Colonic mucosa (tissue), 4 donors: ENCODE data around the gene TNFRSF1B. TPM values are rescaled to one million over a fixed set of nuclear protein-coding genes. Genes with fewer than 3 reads are reported as not detected.
A peak's percentile ranks its signal among the peaks of the same experiment; 100 is the strongest.

Experiments used
- DNase-seq: peaks from one replicate; pipeline ENCODE4 v3.0.0-alpha.2; 2020
- H3K27ac ChIP-seq: fragments of 200-600 bp; one replicate; pipeline ENCODE4 v1.8.0; 2021
- H3K27me3 ChIP-seq: fragments of 200-600 bp; one replicate; pipeline ENCODE4 v1.8.0; 2021
- H3K36me3 ChIP-seq: fragments of 200-600 bp; one replicate; pipeline ENCODE4 v1.8.0; 2021
- H3K4me1 ChIP-seq: fragments of 200-600 bp; one replicate; pipeline ENCODE4 v1.8.0; 2021; ENCODE audit warnings: mild to moderate bottlenecking
- H3K4me3 ChIP-seq: fragments of 200-600 bp; one replicate; pipeline ENCODE4 v1.8.0; 2021
- H3K9ac ChIP-seq, 2 donors: one replicate each; pipeline ENCODE4 v1.7.0; 2013; ENCODE audit warnings: control low read depth in 2 of 2, low read depth in 2 of 2, low read length in 2 of 2
- H3K9me3 ChIP-seq: fragments of 200-600 bp; one replicate; pipeline ENCODE4 v1.8.0; 2021
- intact Hi-C: fragments of 100-400 bp; cut with DNase I; formaldehyde crosslinking; loops from one replicate; pipeline ENCODE4 v1.14.1; 2022
- total RNA-seq, 2 donors: library from RNA; stranded (reverse); fragmentation: NEBNext Ultra II Directional in 1 of 2; extraction: Animal tissue kit (Norgen Biotek cat#: 25700) in 1 of 2; gene quantifications; one replicate each; pipeline ENCODE4 v1.2.1, GENCODE V29; 2021
- TF ChIP-seq, protein P1 (sequence below): fragments of 200-600 bp; IDR thresholded peaks from one replicate; pipeline ENCODE4 v1.8.0; 2022; ENCODE audit warnings: antibody characterized with exemption, mild to moderate bottlenecking
- donor health status: healthy.
- donor health status: DM: no; HTN: no; CAD: no.
- donor health status: DM: no; HTN: no; CAD: no.

Gene TNFRSF1B
- total RNA-seq, 2 donors from 2014 or later = 27.2 to 28.1 TPM

DNA sequence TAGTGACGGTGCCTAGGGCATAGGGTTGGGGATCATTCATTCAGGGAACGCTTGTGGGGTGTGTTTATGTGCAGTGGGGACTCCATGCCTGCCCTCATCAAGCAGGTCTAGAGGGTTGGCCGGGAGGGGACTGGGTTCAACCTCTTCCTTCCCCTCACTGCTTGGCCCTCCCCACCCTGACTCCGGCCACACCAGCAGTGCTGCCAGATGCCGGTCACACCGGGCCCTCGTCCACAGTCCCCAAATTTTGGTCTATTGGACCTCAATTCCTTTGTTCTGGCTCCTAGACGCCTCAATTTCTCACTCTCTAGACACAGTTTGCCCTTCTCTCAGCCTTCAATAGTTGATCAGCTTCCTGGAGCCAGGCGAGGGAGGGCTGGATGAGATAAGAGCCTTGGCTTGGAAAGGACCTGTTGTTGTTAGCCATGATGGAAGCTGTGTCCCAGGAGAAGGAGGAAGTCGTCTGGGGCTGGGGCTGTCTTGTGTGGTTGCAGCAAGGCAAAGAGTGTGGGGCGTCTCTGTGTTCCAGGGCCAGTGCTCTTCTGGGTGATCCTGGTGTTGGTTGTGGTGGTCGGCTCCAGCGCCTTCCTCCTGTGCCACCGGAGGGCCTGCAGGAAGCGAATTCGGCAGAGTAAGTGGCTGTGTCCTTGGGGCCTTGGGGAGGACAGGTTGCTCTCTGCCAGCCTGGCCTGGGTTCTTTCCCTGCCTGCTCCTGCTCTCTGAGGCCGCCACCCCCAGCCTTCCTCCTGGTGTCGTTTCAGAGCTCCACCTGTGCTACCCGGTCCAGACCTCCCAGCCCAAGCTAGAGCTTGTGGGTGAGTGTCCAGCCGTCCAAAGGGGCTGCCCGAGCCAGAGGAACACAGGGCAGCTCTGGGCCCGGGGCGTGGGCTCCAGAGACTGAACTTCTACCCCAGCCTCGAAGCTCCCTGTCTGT is 41.1 kb upstream of the TNFRSF1B start:
- Histone ChIP-seq H3K27me3 (no peaks in the 10 kb centered on the region), H3K4me1 (no peaks in the 10 kb centered on the region), H3K9ac (peak overlapping the region in 1 of 2 donors; percentile 35), H3K27ac (no peak overlapping the region), H3K4me3 (no peak overlapping the region), H3K36me3 (no peaks in the 10 kb centered on the region), H3K9me3 (no peaks in the 10 kb centered on the region)
- intact Hi-C loops = loop anchor here (2.0 kb wide), 1 partner anchor 83 kb away; no protein-coding TSS in a partner anchor
- TF ChIP-seq, protein P1, sequence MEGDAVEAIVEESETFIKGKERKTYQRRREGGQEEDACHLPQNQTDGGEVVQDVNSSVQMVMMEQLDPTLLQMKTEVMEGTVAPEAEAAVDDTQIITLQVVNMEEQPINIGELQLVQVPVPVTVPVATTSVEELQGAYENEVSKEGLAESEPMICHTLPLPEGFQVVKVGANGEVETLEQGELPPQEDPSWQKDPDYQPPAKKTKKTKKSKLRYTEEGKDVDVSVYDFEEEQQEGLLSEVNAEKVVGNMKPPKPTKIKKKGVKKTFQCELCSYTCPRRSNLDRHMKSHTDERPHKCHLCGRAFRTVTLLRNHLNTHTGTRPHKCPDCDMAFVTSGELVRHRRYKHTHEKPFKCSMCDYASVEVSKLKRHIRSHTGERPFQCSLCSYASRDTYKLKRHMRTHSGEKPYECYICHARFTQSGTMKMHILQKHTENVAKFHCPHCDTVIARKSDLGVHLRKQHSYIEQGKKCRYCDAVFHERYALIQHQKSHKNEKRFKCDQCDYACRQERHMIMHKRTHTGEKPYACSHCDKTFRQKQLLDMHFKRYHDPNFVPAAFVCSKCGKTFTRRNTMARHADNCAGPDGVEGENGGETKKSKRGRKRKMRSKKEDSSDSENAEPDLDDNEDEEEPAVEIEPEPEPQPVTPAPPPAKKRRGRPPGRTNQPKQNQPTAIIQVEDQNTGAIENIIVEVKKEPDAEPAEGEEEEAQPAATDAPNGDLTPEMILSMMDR = no peak
- DNase-seq = no peak

DNA sequence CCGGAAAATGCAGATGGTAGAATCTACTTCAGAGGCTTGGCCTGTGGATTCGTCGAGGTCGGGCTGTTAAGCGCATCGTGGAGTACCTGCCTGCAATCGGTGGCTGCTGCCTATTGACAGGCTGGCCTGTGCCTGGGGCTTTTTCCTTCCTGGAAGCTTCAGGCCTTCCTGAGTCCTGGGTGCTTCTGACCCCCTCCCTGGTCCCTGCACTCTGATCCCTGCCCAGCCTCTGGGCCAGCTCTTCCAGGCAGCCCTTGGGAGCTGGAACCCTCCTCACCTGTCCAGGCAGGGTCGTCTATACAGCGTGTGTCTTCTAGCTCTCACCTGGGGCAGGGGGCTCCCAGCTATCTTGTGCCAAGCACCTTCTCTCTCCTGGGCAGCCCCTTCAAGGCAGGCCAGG is 40.0 kb upstream of the TNFRSF1B start:
- Histone ChIP-seq H3K36me3 (no peaks in the 10 kb centered on the region), H3K4me3 (no peak overlapping the region)
- intact Hi-C loops = no loop called here

GRCh38 chr1:12127206-12127810 is 39.5 kb upstream of the TNFRSF1B start:
- H3K27ac ChIP-seq = no peak overlapping the region
- TF ChIP-seq, protein P1 = no peak
- H3K36me3 ChIP-seq = no peaks in the 10 kb centered on the region
- intact Hi-C loops = no loop called here
- H3K9ac ChIP-seq = no peak overlapping the region
- H3K4me3 ChIP-seq = no peak overlapping the region
- no peaks in the 10 kb centered on the region for H3K9me3 ChIP-seq
- no peaks in the 10 kb centered on the region for H3K27me3 ChIP-seq
- no peaks in the 10 kb centered on the region for H3K4me1 ChIP-seq
- no peak for DNase-seq

More for the DNA sequence above, 40.0 kb upstream of the TNFRSF1B start:
- Histone ChIP-seq H3K9me3 (no peaks in the 10 kb centered on the region), H3K27me3 (no peaks in the 10 kb centered on the region), H3K4me1 (no peaks in the 10 kb centered on the region), H3K27ac (no peak overlapping the region), H3K9ac (no peak overlapping the region)
- TF ChIP-seq, protein P1 = no peak
- no peak for DNase-seq

- H3K4me1 ChIP-seq = no peaks in the 10 kb centered on the region
- no peak overlapping the region for H3K27ac ChIP-seq
- intact Hi-C loops = no loop called here
- no peak for DNase-seq
- TF ChIP-seq, protein P1 = no peak
- H3K27me3 ChIP-seq = no peaks in the 10 kb centered on the region
- H3K9ac ChIP-seq = peak overlapping the region in 1 of 2 donors; percentile 19
- H3K4me3 ChIP-seq = no peak overlapping the region
- no peaks in the 10 kb centered on the region for H3K9me3 ChIP-seq
- no peaks in the 10 kb centered on the region for H3K36me3 ChIP-seq
Observed at GRCh38 chr1:12128120-12128519, 38.7 kb upstream of the TNFRSF1B start.

GRCh38 chr1:12129624-12130023 is 37.2 kb upstream of the TNFRSF1B start:
- no peak for DNase-seq
- H3K4me3 ChIP-seq = no peak overlapping the region
- intact Hi-C loops = no loop called here

More at GRCh38 chr1:12129624-12130023, 37.2 kb upstream of the TNFRSF1B start:
- Histone ChIP-seq H3K4me1 (no peaks in the 10 kb centered on the region), H3K9me3 (no peaks in the 10 kb centered on the region), H3K27ac (no peak overlapping the region), H3K36me3 (no peaks in the 10 kb centered on the region), H3K9ac (no peak overlapping the region), H3K27me3 (no peaks in the 10 kb centered on the region)
- TF ChIP-seq, protein P1 = no peak
